Measurements from ENCODE around the gene SPEM1.

Gene SPEM1

DNA sequence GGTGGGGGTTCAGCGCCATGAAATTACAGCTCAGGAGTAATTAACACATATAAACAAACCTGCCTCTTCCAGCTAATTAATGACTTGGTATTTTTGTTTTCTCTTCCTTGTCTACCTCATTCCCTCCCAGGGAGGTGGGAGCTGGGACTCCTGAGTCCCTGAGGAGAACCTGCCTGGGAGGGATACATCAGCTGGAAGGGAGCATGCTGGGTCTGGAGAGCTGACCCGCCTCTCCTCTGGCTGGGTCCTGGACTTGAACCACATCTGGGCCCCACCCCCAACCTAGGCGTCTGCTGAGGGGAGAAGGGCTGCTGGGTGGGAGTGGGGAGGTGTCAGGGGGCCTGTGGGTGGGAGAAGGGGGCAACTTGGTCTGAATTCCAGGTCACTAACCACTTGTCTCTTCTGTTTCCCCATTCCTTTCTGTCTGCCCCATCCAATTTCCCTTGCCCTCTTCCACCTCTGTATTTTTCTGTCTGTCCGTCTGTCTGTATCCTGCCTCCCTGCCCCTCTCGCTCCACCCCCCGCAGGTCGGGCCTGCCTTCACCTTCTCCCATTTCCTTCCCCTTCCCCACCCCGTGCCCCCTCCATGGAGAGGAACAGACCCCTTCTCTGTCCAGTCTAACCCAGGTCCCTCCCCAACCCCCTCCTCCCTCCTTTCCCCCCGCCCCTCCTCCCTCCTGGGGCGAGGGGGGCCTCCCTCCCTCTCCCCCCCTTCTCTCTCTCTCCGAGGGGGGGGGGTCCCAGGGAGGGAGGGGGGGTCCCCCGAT, 12.5 kb upstream of the SPEM1 start, which contains the start of gene NLGN2:
Gene NLGN2, plus strand, starts transcription at position 361 of the 767 bp plus-strand sequence. CDS start 411 bp downstream, outside the sequence.
- no peaks in the 10 kb centered on the region for H3K9me3 Mint-ChIP-seq
- no peaks in the 10 kb centered on the region for H3K36me3 Mint-ChIP-seq
- no peak for ATAC-seq
- H3K4me3 Mint-ChIP-seq: peak within 1 kb of the TSS; percentile 89
- peaks cover 28% of the 10 kb centered on the region for H3K4me1 Mint-ChIP-seq
- no peak for DNase-seq (ENCODE audit: low spot score in 2 of 2)
- H3K27ac Mint-ChIP-seq: no peak within 1 kb of the TSS

DNA sequence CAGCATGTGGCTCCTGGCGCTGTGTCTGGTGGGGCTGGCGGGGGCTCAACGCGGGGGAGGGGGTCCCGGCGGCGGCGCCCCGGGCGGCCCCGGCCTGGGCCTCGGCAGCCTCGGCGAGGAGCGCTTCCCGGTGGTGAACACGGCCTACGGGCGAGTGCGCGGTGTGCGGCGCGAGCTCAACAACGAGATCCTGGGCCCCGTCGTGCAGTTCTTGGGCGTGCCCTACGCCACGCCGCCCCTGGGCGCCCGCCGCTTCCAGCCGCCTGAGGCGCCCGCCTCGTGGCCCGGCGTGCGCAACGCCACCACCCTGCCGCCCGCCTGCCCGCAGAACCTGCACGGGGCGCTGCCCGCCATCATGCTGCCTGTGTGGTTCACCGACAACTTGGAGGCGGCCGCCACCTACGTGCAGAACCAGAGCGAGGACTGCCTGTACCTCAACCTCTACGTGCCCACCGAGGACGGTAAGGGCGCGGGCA, 11.8 kb upstream of the SPEM1 start:
- Mint-ChIP-seq H3K27ac (no peak overlapping the region), H3K36me3 (no peaks in the 10 kb centered on the region), H3K9me3 (no peaks in the 10 kb centered on the region), H3K4me3 (peak overlapping the region; percentile 31), H3K4me1 (peaks cover 29% of the 10 kb centered on the region)
- DNase-seq (ENCODE audit: low spot score in 2 of 2): no peak
- ATAC-seq: no peak

DNA sequence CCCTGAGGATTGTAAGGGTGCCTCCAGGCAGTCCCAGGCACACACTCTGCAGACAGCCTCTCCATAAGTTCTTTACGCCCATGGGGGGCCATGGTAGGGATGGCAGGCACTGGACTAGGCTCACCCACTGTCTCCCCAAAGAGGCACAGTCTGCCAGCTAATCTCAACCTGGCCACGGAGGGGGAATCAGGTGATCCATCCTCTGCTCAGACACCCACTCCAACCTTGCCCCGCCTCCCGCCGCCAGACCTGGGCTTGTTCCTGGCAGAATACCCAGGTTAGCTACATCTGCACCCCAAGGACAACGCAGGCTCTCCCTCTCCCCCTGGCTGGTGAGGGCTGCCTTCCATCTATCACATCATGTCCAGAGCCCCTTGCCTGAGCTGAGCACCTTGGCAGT, 11.3 kb upstream of the SPEM1 start:
- H3K27ac Mint-ChIP-seq: no peak overlapping the region

DNA sequence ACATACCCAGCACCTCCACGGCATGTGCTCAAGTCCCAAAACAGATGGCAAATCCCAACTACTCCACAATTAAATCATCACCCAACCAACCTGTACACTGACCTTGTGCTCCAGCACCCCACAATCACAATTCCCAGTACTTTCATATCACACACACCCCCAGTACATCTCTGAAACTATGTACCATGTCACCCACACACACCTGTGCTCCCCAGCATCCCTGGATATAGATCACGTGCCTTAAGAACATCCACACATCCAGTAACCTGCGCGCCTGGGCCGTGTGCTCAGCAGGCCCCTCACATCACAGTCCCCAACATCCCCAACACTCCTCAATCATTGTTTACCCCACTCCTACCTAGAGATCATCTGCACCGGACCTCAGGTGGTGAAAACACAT, 10.4 kb upstream of the SPEM1 start:
- no peak overlapping the region for H3K27ac Mint-ChIP-seq
- no peak overlapping the region for H3K4me3 Mint-ChIP-seq

More for the DNA sequence above, 11.3 kb upstream of the SPEM1 start:
- ATAC-seq (no peak), DNase-seq (ENCODE audit: low spot score in 2 of 2) (no peak)
- no peaks in the 10 kb centered on the region for H3K36me3 Mint-ChIP-seq
- H3K9me3 Mint-ChIP-seq: no peaks in the 10 kb centered on the region
- H3K4me3 Mint-ChIP-seq: peak overlapping the region; percentile 31
- peaks cover 28% of the 10 kb centered on the region for H3K4me1 Mint-ChIP-seq

DNA sequence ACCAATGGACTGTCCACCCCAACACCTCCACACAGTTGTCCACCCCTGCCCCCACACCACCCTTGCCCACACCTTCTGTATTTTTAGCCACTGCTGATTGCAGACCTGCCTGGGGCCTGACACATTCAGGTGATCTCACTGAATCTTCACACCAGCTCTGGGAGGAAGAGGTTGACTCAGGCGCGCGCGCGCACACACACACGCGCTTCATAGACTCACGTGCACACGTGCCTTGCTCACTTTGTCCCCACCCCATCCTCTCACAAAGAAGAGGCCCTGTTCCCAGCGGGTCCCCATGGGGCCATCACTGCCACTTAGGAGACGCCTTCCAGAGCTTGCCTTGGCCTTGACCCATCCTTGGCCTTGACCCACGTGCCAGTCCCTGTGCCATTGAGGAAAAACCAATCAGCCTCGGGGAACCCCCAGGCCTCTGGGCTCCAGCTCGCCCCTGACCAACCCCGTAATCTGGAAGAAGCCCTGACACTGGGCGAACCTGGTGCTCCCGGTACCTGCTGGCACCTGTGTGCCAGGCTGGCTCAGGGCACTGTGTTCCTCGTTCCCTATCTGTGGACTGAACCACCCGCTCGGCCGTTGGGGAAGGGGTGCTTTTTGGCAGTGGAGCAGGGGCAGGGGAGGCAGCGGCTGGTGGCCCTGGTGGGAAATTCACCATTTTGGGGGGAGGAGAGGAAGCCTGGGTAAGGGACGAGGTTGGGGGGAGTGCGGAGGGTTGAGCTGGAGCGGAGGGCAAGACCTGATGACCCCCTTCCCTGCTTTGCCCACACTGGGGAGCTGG, 9.3 kb upstream of the SPEM1 start:
- Mint-ChIP-seq H3K27ac (no peak overlapping the region), H3K36me3 (no peaks in the 10 kb centered on the region), H3K4me3 (no peak overlapping the region), H3K9me3 (no peaks in the 10 kb centered on the region), H3K4me1 (peaks cover 22% of the 10 kb centered on the region)
- DNase-seq (ENCODE audit: low spot score in 2 of 2) (no peak), ATAC-seq (no peak)

More for the DNA sequence above, 10.4 kb upstream of the SPEM1 start:
- DNase-seq (ENCODE audit: low spot score in 2 of 2) (no peak), ATAC-seq (no peak)
- Mint-ChIP-seq H3K36me3 (no peaks in the 10 kb centered on the region), H3K9me3 (no peaks in the 10 kb centered on the region), H3K4me1 (peaks cover 28% of the 10 kb centered on the region)

DNA sequence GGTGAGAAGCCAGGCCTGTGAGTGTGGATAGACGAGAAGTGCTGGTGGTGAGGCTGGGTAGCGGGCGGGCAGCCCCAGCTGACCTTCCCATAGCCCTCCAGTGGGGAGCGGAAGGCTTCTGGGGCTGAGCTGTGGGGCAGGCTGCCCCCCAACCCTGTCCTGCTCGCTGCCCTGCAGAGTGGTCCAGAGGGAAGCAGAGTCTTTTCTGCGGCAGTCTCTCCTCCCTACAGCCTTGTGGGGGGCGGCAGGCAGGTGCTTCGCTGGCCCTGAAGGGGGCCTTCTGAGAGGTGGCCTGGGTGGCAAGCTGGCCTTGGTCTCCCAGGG, 8.7 kb upstream of the SPEM1 start:
- H3K4me1 Mint-ChIP-seq: peaks cover 21% of the 10 kb centered on the region
- no peak overlapping the region for H3K27ac Mint-ChIP-seq
- no peaks in the 10 kb centered on the region for H3K36me3 Mint-ChIP-seq
- DNase-seq (ENCODE audit: low spot score in 2 of 2) (no peak), ATAC-seq (no peak)
- no peaks in the 10 kb centered on the region for H3K9me3 Mint-ChIP-seq
- no peak overlapping the region for H3K4me3 Mint-ChIP-seq

DNA sequence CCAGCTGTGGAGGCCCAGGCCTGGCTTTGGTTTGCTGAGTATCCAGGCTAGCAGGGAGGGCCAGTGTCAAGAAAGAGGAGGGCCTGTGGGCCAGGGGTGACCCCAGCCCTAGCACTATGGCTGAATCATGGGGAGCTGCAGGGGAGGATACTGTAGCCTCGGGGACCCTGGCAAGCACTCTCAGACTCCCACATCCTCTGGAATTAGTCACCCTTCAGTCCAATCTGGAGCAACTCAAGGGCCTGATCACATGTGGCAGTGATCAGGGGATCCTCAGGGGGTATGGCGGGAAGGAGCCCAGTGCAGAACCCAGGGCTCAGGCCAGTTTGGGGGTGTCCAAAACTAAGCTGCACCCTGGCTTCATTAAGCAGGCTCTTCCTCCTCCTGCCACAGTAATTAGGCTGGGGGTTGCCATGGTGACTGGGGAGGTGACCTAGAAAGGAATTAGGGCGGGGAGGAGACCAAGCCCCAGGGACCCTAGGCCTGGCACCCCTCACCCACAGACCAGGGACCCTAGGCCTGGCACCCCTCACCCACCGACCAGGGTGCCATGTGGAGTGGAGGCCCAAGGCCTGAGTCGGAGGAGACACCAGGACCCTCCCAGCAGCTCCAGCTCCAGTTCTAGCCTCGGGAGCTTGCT, 6.7 kb upstream of the SPEM1 start:
- ATAC-seq: no peak
- no peak for DNase-seq (ENCODE audit: low spot score in 2 of 2)
- Mint-ChIP-seq H3K36me3 (no peaks in the 10 kb centered on the region), H3K9me3 (no peaks in the 10 kb centered on the region), H3K4me1 (peaks cover 20% of the 10 kb centered on the region), H3K27ac (peak overlapping the region; percentile 21), H3K4me3 (no peak overlapping the region)

DNA sequence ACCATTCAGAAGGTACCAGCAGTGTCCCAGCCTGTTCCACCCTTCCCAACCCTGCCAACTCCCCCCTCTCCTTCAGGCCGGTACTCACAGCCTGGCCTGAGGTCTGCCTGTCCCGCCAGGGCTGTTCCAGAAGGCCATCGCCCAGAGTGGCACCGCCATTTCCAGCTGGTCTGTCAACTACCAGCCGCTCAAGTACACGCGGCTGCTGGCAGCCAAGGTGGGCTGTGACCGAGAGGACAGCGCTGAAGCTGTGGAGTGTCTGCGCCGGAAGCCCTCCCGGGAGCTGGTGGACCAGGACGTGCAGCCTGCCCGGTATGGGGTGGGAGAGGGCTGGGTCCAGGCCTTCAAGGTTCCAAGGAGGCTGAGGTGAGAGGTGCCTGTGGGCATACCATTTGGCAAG, 5.3 kb upstream of the SPEM1 start:
- peaks cover 14% of the 10 kb centered on the region for H3K4me1 Mint-ChIP-seq
- no peak overlapping the region for H3K4me3 Mint-ChIP-seq
- H3K27ac Mint-ChIP-seq: no peak overlapping the region
- DNase-seq (ENCODE audit: low spot score in 2 of 2) (no peak), ATAC-seq (no peak)
- no peaks in the 10 kb centered on the region for H3K9me3 Mint-ChIP-seq
- H3K36me3 Mint-ChIP-seq: no peaks in the 10 kb centered on the region

DNA sequence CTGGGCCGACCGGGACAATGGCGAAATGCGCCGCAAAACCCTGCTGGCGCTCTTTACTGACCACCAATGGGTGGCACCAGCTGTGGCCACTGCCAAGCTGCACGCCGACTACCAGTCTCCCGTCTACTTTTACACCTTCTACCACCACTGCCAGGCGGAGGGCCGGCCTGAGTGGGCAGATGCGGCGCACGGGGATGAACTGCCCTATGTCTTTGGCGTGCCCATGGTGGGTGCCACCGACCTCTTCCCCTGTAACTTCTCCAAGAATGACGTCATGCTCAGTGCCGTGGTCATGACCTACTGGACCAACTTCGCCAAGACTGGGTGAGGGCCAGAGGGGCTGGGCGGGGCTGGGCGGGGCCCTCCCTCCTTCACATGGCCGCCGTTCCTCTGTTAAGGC, 4.3 kb upstream of the SPEM1 start:
- Mint-ChIP-seq H3K36me3 (no peaks in the 10 kb centered on the region), H3K9me3 (no peaks in the 10 kb centered on the region), H3K4me3 (no peak overlapping the region), H3K4me1 (peaks cover 14% of the 10 kb centered on the region), H3K27ac (no peak overlapping the region)
- DNase-seq (ENCODE audit: low spot score in 2 of 2) (no peak), ATAC-seq (no peak)

DNA sequence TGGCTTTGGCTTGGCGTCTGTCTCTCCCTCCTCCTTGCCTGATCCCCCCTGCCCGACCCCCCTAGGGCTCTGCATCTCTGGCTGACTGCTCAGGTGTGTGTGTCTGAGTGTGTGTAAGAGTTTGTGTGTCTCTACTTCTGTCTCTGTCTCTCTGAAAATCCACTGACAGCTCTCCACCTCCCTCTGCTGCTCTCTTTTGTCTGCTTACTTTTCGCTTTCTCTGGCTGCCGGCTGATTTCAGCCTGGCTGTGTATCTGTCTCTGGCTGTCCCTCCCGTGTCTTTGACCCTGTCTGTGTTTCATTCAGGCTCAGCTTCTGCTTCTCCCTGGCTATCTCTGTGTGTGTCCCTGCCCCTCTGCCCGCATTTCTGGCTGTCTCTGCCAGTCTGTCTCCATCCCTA, 3.8 kb upstream of the SPEM1 start:
- no peaks in the 10 kb centered on the region for H3K9me3 Mint-ChIP-seq
- DNase-seq (ENCODE audit: low spot score in 2 of 2) (no peak), ATAC-seq (no peak)
- H3K36me3 Mint-ChIP-seq: no peaks in the 10 kb centered on the region
- H3K4me1 Mint-ChIP-seq: peaks cover 14% of the 10 kb centered on the region
- H3K27ac Mint-ChIP-seq: peak overlapping the region; percentile 51
- H3K4me3 Mint-ChIP-seq: no peak overlapping the region

DNA sequence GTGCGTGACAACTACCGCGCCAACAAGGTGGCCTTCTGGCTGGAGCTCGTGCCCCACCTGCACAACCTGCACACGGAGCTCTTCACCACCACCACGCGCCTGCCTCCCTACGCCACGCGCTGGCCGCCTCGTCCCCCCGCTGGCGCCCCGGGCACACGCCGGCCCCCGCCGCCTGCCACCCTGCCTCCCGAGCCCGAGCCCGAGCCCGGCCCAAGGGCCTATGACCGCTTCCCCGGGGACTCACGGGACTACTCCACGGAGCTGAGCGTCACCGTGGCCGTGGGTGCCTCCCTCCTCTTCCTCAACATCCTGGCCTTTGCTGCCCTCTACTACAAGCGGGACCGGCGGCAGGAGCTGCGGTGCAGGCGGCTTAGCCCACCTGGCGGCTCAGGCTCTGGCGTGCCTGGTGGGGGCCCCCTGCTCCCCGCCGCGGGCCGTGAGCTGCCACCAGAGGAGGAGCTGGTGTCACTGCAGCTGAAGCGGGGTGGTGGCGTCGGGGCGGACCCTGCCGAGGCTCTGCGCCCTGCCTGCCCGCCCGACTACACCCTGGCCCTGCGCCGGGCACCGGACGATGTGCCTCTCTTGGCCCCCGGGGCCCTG, 3.0 kb upstream of the SPEM1 start:
- no peaks in the 10 kb centered on the region for H3K36me3 Mint-ChIP-seq
- H3K4me3 Mint-ChIP-seq: no peak overlapping the region
- peak overlapping the region; percentile 51 for H3K27ac Mint-ChIP-seq
- no peak for DNase-seq (ENCODE audit: low spot score in 2 of 2)
- ATAC-seq: no peak
- no peaks in the 10 kb centered on the region for H3K9me3 Mint-ChIP-seq
- peaks cover 14% of the 10 kb centered on the region for H3K4me1 Mint-ChIP-seq

DNA sequence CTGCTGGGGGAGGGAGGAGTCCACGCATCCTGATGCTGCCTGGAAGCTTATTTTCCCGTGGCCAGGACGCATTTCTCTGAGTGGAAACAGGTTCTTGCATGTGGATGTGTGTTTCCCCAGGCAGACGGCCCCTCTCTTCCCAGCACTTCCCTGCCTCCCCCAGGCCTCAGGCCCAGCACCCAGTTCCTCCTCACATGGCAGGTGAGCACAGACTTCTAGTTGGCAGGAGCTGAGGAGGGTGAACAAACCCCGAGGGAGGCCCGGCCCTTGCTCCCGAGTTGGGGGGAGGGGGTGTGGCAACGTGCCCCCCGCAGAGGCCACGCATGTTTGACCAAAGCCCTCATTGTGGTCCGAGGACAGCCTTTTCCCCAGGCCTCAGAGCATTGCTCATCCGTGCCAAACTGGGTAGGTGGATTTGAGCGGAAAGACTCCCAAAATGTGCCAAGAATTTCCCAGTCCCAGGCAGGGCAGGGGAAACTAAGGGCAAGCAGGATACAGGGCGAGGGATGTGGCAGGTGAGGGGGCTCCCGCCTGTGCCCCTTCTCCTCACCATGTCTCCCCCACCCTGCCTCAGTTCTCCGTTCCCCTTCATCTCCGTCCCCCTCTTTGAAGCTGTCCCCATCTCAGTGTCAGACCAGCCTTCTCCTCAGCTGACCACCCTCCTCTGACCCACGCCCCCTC, 1.5 kb upstream of the SPEM1 start:
- Mint-ChIP-seq H3K9me3 (no peaks in the 10 kb centered on the region), H3K27ac (peak overlapping the region; percentile 1), H3K4me1 (peaks cover 7% of the 10 kb centered on the region), H3K36me3 (no peaks in the 10 kb centered on the region), H3K4me3 (no peak overlapping the region)
- DNase-seq (ENCODE audit: low spot score in 2 of 2): no peak
- no peak for ATAC-seq

DNA sequence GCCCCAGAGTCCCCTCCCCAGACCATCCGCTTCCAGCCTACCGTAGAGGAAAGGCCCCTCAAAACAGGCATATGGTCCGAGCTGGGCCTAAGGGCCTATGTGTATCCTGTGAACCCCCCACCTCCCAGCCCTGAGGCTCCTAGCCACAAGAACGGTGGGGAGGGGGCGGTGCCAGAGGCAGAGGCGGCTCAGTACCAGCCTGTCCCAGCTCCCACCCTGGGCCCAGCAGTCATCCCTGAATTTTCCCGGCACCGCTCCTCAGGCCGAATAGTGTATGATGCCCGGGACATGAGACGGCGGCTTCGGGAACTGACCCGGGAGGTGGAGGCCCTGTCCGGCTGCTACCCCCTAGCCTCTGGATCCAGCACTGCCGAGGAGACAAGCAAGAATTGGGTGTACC, 1.1 kb downstream of the SPEM1 start:
- no peaks in the 10 kb centered on the region for H3K9me3 Mint-ChIP-seq
- H3K27ac Mint-ChIP-seq: no peak overlapping the region
- H3K4me1 Mint-ChIP-seq: peaks cover 6% of the 10 kb centered on the region
- no peaks in the 10 kb centered on the region for H3K36me3 Mint-ChIP-seq
- ATAC-seq (no peak), DNase-seq (ENCODE audit: low spot score in 2 of 2) (no peak)
- no peak overlapping the region for H3K4me3 Mint-ChIP-seq

DNA sequence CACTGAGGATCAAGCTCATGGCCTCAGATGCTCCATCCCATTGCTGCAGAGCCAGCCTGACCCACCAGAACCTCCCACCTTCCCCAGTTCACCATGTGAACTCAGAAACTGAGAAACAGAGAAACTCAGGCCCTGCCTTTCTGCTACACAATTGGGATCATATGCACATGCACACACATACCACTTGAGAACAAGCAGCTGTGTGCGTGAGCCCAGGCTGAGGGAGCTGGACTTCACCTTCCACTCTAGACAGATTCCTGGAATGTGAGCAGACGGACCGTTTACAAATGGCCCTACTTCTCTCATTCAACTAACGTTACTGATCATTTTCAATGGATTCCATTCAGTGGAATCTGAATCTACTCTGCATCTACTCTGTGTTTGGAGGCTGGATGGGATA, 3.6 kb downstream of the SPEM1 start:
- H3K9me3 Mint-ChIP-seq: no peaks in the 10 kb centered on the region
- no peaks in the 10 kb centered on the region for H3K36me3 Mint-ChIP-seq
- no peak for ATAC-seq
- H3K27ac Mint-ChIP-seq: no peak overlapping the region
- no peak for DNase-seq (ENCODE audit: low spot score in 2 of 2)
- H3K4me1 Mint-ChIP-seq: no peaks in the 10 kb centered on the region
- H3K4me3 Mint-ChIP-seq: no peak overlapping the region

DNA sequence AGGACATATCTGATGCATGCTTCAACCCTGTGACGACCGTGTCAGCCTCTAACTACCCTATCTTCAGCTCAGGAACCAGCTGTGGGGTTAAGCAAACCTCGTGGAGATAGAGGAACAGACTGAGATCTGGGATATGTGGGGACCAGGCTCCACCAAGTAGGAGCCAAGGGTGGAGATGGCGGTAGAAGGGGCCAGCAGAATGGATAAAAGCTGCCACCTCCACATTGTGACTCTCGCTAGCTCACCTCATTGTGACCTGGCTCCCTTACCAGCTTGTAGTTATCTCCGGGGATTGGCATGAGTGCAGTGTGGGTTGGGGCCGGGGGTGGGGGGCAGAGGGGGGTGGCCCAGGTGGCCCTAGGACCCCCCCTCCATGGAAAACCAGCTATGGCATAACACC, 5.2 kb downstream of the SPEM1 start, which contains the start of gene SPEM2:
Gene SPEM2, plus strand, starts transcription at position 301 of the 400 bp plus-strand sequence. Its CDS starts 73 bp downstream, at position 374.
- Mint-ChIP-seq H3K36me3 (no peaks in the 10 kb centered on the region), H3K9me3 (no peaks in the 10 kb centered on the region), H3K27ac (peak within 1 kb of the TSS; percentile 54), H3K4me1 (no peaks in the 10 kb centered on the region), H3K4me3 (no peak within 1 kb of the TSS)
- DNase-seq (ENCODE audit: low spot score in 2 of 2): no peak
- ATAC-seq: no peak

All from stimulated activated effector memory CD8-positive, alpha-beta T cell treated with anti-CD3 and anti-CD28 coated beads, Interleukin-12 subunit alpha, Interleukin-12 subunit beta, amount 100 ng/mL, for 72 hours (primary cell).